Amygdala (tissue), 56 donors: Measurements from ENCODE around the gene TMEM115.

Source experiments
- DNase-seq, 56 donors: peaks; one replicate each; lab custom pipeline; 2025; lab: John Stamatoyannopoulos, UW

Gene TMEM115

GRCh38 chr3:50337175-50337861 is 22.0 kb downstream of the TMEM115 start:
- peak; percentile 30 to 99 (median 96) for DNase-seq

DNA sequence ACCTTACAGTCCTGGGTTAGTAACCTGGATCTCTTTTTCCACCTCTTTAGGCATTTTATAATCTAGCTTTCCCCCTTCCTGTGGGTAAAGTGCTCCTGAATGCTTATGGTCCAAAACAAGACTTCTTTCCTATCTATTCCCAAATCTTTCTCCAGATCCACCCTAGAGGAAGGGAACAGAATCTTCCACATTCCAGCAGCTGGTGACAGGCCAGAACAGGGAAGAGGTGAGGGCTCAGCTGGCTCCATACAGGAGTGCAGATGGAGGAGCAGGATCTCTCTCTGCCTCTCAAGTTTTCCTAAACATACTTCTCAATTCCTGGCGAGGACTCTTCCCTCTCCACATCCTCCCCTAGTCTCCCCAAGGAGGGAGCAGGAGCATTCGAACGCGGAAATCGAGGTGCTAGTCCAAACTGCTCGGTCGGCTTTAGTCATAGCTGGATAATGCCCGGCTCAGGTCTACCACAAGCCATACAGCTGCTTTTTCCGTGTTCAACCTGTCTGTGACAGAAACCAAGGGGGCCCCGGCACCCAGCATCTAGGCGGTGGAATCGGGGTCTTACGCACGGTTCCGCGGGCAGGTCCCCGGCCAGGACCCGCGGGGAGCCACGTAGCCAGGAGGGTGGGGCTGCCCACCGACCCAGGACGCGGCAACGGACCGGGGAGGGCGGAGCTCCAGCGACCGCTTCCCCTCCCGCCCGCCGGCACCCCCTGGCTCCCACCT is 22.7 kb downstream of the TMEM115 start:
- DNase-seq, result no peak

DNA sequence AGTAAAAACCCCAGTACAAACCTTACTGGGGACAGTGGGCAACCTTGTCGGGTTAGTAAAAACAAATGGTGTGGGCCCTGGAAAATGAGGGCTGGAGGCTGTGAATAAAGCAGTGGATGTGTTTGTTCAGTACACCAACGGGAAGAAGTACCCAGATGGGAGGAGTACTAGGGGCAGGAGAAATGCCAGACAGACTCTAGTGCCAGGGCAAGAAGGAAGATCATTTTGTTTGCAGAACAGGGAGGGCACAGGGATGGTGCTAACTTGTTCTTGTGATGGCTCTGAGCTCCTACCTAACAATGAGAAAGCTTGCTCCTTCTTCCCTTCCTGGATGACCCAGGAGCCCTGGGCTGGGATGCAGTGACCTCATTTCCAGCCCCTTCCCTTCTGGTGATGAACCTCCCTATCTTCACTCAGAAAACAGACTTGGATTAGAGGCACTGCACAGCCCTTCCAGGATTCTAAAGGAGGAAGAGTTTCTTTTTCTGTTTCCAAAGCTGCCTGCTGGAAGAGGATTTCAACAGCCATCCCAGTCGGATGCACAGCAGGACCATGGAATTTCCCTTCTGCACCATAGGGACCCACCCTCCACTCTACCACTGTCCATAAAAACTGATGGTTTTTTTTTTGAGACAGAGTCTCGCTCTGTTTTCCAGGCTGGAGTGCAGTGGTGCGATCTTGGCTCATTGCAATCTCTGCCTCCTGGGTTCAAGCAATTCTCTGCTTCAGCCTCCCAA is 24.8 kb downstream of the TMEM115 start:
- DNase-seq, result no peak

GRCh38 chr3:50333744-50334328 is 25.5 kb downstream of the TMEM115 start:
- no peak for DNase-seq

GRCh38 chr3:50331364-50331907 is 27.9 kb downstream of the TMEM115 start:
- no peak for DNase-seq

- no peak for DNase-seq
Observed at GRCh38 chr3:50330330-50330729, 29.0 kb downstream of the TMEM115 start.

- DNase-seq, result peak; percentile 45 to 98 (median 92)
Observed at GRCh38 chr3:50327943-50328691, 31.2 kb downstream of the TMEM115 start, which contains the start of gene TUSC2. TSS of gene TUSC2 (minus strand) at chr3:50328223. CDS start at chr3:50328099, 124 bp downstream.

DNA sequence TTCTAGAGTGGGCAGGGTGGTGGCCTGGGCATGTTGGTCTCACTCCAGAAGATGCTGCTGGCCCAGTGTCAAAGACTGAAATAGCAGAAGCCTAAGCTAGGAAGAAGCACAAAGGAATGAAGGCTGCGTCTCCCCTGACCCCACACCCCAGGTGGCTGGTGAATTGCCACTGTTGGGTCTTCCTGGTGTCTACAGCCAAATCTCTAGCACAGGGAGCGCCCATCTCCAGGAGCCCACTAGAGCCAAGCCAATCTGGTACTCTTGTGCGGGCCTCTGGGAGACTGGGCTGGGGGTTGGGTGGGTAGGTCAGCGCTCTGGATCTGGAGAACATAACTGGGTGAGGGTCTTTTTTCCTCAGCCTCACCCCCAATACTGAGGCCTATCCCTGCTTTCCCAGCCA is 32.2 kb downstream of the TMEM115 start:
- DNase-seq, result no peak

GRCh38 chr3:50326182-50326541 is 33.2 kb downstream of the TMEM115 start:
- DNase-seq, result no peak

GRCh38 chr3:50325497-50326181 is 33.7 kb downstream of the TMEM115 start:
- DNase-seq, result no peak

GRCh38 chr3:50325113-50325480 is 34.2 kb downstream of the TMEM115 start:
- no peak for DNase-seq

DNA sequence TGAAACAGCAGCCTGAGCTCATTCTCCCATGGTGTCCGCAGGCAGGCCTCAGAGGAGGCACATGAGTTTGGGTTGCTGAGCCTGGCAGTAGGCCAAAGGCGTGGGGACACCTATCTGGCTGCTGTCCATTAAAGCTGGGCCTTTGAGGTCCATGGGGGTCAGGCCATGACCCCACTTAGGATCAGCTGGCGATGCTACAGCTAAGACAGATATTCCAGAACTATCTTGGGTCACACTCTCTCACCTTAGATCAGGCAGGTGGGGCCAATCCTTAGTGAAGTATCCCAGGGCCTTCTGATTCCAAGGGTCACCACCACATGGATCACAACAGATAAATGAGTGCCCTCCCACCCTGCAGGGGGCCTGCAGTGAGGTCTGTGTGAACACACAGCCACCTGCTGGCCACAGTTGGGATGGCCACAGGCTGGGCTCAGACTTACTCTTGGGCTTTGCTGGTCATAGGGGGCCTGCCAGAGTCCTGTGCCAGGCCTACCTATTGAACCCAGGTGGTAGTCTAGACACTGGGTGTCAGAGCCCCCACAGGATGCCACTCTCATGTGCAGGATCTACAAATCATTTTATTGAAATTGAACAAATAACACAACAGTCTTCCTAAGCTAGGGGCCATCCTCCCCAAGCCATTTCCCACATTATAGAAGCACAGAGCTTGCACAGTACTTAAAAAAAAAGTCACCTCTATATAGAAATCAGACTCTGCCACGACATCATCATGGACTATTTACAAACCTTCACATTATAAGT is 34.8 kb downstream of the TMEM115 start:
- peak in 42 of 56 donors; percentile 9 to 78 (median 42) for DNase-seq

DNA sequence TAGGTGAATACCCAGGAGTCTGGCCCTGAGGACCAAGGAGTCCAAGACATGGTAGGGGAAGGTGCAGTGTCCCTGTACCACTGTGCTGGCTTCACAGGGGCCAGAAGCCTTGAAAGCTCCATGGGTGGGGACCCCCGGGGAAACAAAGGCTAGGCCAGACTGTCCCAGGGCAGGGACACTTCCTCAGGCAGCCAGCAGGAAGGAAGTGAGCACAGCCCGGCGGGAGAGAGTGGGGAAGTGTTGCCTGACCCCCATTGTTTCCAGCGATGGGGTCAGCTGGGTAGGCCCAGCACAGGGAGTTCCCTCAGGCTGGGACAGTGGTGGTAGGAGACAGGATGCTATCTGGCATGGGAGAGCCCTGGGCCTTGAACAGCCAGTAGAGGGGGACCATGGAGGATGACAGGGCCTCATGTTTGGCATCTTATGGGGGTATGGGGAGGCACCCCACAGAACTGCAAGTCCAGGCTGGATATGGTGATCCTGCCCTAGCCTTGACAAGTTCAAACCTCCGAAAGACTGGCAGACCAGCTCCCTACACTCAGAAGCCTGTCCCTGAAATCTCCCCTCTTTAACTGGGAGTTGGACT is 35.6 kb downstream of the TMEM115 start:
- DNase-seq, result no peak

GRCh38 chr3:50323092-50323600 is 36.2 kb downstream of the TMEM115 start:
- peak in 3 of 56 donors; percentile 11 to 26 (median 23) for DNase-seq

- no peak for DNase-seq
Observed at GRCh38 chr3:50322386-50323091, 36.8 kb downstream of the TMEM115 start, which contains the start of gene HYAL2. TSS of gene HYAL2 (minus strand) at chr3:50322745. CDS start at chr3:50320489, 2,256 bp downstream.

DNA sequence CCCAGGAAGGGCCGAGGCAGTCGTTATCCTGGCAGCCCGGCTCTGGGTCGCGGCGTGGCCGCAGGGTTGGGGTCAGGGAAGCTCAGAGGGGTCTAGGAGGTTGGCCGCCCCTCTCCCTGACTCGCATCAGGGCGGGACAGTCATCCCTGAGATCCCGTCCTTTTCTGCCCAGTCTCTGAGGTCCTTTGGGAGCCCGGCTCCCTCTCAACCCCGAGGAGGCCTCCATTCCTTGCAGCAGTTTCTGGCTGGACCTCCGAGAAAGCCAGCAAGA is 37.3 kb downstream of the TMEM115 start:
- DNase-seq, result no peak

- peak; percentile 63 to 96 (median 90) for DNase-seq
Observed at GRCh38 chr3:50321336-50322114, 37.8 kb downstream of the TMEM115 start.
